Erythroblast (primary cell): ENCODE measurements around the gene ST3GAL4.

Experiments
- GATA1 ChIP-seq: IDR thresholded peaks from 2 replicates; pipeline ENCODE4 v1.6.1; 2011; ENCODE audit warnings: low read depth, mild to moderate bottlenecking, control low read depth, low read length, moderate library complexity
- POLR2A ChIP-seq: IDR thresholded peaks from 2 replicates; pipeline ENCODE4 v1.6.1; 2011; ENCODE audit warnings: mild to moderate bottlenecking, low read length

- TF ChIP-seq POLR2A (no peak), GATA1 (no peak)
Measured at GRCh38 chr11:126414615-126415014, 59.1 kb downstream of the ST3GAL4 start.
